ENCODE data around the gene TIMM23. TPM values are rescaled to one million over a fixed set of nuclear protein-coding genes. Genes with fewer than 3 reads are reported as not detected.
"Not testable (repeated sequence)": the region's sequence is repeated elsewhere in the genome, so short reads cannot be mapped to it uniquely, and the experiment has no call there.

Gene TIMM23
- total RNA-seq, 1 experiment from 2014 or later: 103 TPM

DNA sequence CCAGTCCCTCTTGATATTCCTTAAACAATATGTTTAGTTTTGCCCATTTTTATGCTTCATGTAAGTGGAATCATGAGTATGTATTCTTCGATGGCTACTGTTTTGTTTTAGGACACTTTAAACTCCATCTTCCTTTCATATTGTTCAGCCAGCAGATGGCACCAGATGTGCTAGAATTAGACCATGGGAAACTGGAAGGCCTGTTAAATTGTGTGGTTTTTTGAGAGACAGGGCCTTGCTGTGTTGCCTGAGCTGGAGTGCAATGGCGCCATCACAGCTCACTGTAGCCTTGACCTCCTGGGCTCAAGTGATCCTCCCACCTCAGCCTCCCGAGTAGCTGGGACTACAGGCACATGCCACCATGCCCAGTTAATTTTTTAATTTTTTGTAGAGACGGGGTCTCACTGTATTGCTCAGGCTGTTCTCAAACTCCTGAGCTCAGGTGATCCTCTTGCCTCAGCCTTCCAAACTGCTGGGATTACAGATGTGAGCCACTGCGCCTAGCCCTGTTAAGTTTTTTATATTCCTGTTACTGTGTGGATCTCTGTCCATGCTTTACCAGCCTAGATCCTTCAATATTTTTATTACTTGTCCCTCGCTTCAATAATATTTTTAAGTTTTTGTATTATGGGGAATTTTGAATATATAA, 11.4 kb downstream of the TIMM23 start:
- H3K27ac ChIP-seq (ENCODE audit: low read length); H3K4me1 ChIP-seq (ENCODE audit: control insufficient read depth, insufficient read depth, low read length); H3K27me3 ChIP-seq (ENCODE audit: control insufficient read depth, insufficient read depth, low read length); DNase-seq (ENCODE audit: low read depth, low spot score); H3K4me3 ChIP-seq (ENCODE audit: low read depth in 2 of 2, low read length in 2 of 2); H3K9me3 ChIP-seq (ENCODE audit: control insufficient read depth, insufficient read depth, low read depth, low read length); BruUV-seq (replicated peaks); CTCF ChIA-PET; intact Hi-C loops (cut with micrococcal nuclease; ENCODE audit: unreplicated experiment); in situ Hi-C loops (cut with HindIII; ENCODE audit: low pct_unique_long_range_greater_than_20kb, low sequenced_read_pairs); POLR2A ChIA-PET: not testable (repeated sequence)
- ATAC-seq: peak; percentile 84
- peaks cover 13% of the 10 kb centered on the region for H3K36me3 ChIP-seq (ENCODE audit: control insufficient read depth, insufficient read depth, low read length)
- peak; percentile 56 for TF ChIP-seq CTCF (IDR thresholded peaks at IDR 0.05)

GRCh38 chr10:45984473-45984872, 12.2 kb downstream of the TIMM23 start:
- CTCF ChIA-PET; H3K9me3 ChIP-seq (ENCODE audit: control insufficient read depth, insufficient read depth, low read depth, low read length); ATAC-seq; H3K4me3 ChIP-seq (ENCODE audit: low read depth in 2 of 2, low read length in 2 of 2); H3K27ac ChIP-seq (ENCODE audit: low read length); POLR2A ChIA-PET; DNase-seq (ENCODE audit: low read depth, low spot score); H3K27me3 ChIP-seq (ENCODE audit: control insufficient read depth, insufficient read depth, low read length); in situ Hi-C loops (cut with HindIII; ENCODE audit: low pct_unique_long_range_greater_than_20kb, low sequenced_read_pairs); H3K4me1 ChIP-seq (ENCODE audit: control insufficient read depth, insufficient read depth, low read length); intact Hi-C loops (cut with micrococcal nuclease; ENCODE audit: unreplicated experiment); BruUV-seq (replicated peaks): not testable (repeated sequence)
- peaks cover 17% of the 10 kb centered on the region for H3K36me3 ChIP-seq (ENCODE audit: control insufficient read depth, insufficient read depth, low read length)

DNA sequence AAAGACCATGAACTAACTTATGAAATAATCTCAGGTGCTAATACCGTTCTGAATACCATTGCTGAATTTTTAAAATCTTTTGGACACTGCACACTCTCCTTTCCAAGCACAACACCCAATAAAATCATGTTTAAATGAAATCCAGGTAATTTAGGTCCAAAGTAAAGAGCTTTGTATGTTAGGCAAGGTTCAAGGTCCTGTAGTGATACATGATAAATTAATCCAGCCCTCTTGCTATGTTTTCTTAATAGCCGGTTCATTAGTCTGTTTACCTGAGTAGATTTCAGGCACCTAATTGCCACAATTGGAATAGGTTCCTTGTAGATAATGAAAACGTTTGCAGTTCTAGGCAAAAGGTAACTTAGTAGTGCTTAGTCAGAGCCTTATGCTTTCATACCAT, 13.3 kb downstream of the TIMM23 start:
- DNase-seq (ENCODE audit: low read depth, low spot score); intact Hi-C loops (cut with micrococcal nuclease; ENCODE audit: unreplicated experiment); H3K27ac ChIP-seq (ENCODE audit: low read length); H3K27me3 ChIP-seq (ENCODE audit: control insufficient read depth, insufficient read depth, low read length); H3K9me3 ChIP-seq (ENCODE audit: control insufficient read depth, insufficient read depth, low read depth, low read length); H3K4me3 ChIP-seq (ENCODE audit: low read depth in 2 of 2, low read length in 2 of 2); ATAC-seq; H3K4me1 ChIP-seq (ENCODE audit: control insufficient read depth, insufficient read depth, low read length); CTCF ChIA-PET; POLR2A ChIA-PET; in situ Hi-C loops (cut with HindIII; ENCODE audit: low pct_unique_long_range_greater_than_20kb, low sequenced_read_pairs); BruUV-seq (replicated peaks): not testable (repeated sequence)
- peaks cover 17% of the 10 kb centered on the region for H3K36me3 ChIP-seq (ENCODE audit: control insufficient read depth, insufficient read depth, low read length)

- intact Hi-C loops (cut with micrococcal nuclease; ENCODE audit: unreplicated experiment) (no loop called here), in situ Hi-C loops (cut with HindIII; ENCODE audit: low pct_unique_long_range_greater_than_20kb, low sequenced_read_pairs) (no loop called here)
- DNase-seq (ENCODE audit: low read depth, low spot score) (no peak), ATAC-seq (no peak)
- Histone ChIP-seq H3K4me1 (ENCODE audit: control insufficient read depth, insufficient read depth, low read length) (no peaks in the 10 kb centered on the region), H3K27ac (ENCODE audit: low read length) (no peak overlapping the region), H3K4me3 (ENCODE audit: low read depth in 2 of 2, low read length in 2 of 2) (no peak overlapping the region), H3K36me3 (ENCODE audit: control insufficient read depth, insufficient read depth, low read length) (peaks cover 5% of the 10 kb centered on the region; the same call in 1 of the 2 replicates), H3K27me3 (ENCODE audit: control insufficient read depth, insufficient read depth, low read length) (no peaks in the 10 kb centered on the region), H3K9me3 (ENCODE audit: control insufficient read depth, insufficient read depth, low read depth, low read length) (no peaks in the 10 kb centered on the region)
- CTCF ChIA-PET: no interaction called here
- TF ChIP-seq REST (IDR thresholded peaks at IDR 0.05; ENCODE audit: insufficient read depth in 1 of 2, low read depth in 2 of 2, low read length in 1 of 2) (no peak), POLR2AphosphoS5 (IDR thresholded peaks at IDR 0.05; ENCODE audit: low read depth, low read length) (no peak), SIN3A (IDR thresholded peaks at IDR 0.05; ENCODE audit: borderline replicate concordance, insufficient read depth, low read depth, low read length) (no peak), CTCF (IDR thresholded peaks at IDR 0.05) (no peak), TCF7L2 (IDR thresholded peaks at IDR 0.05; ENCODE audit: low read depth, low read length) (no peak)
- BruUV-seq (replicated peaks): no TSS peak
- POLR2A ChIA-PET: no interaction called here
These were observed 25.3 kb downstream of the TIMM23 start for GRCh38 chr10:45997557-45997956.
